Measurements from ENCODE around the gene STPG1.

STPG1 gene

GRCh38 chr1:24317956-24318614, 95.5 kb downstream of the STPG1 start:
- DNase-seq: no peak

- no peak for DNase-seq
Measured at GRCh38 chr1:24317081-24317480, 96.5 kb downstream of the STPG1 start.

- DNase-seq: no peak
Measured at GRCh38 chr1:24316645-24317044, 96.9 kb downstream of the STPG1 start.

GRCh38 chr1:24315391-24315790, 98.2 kb downstream of the STPG1 start:
- DNase-seq: no peak

- no peak for DNase-seq
Measured at GRCh38 chr1:24311741-24312140, 101.8 kb downstream of the STPG1 start.

- no peak for DNase-seq
Measured at GRCh38 chr1:24311234-24311633, 102.3 kb downstream of the STPG1 start.

- DNase-seq: no peak
Measured at GRCh38 chr1:24309762-24310485, 103.7 kb downstream of the STPG1 start.

GRCh38 chr1:24308365-24309015, 105.1 kb downstream of the STPG1 start:
- DNase-seq: no peak
